GM21423 (cell line): ENCODE data around the gene RBM17.
"Not testable (repeated sequence)": the region's sequence is repeated elsewhere in the genome, so short reads cannot be mapped to it uniquely, and the experiment has no call there.

ENCODE experiments used
- ATAC-seq: cut with Tn5 transposase; IDR thresholded peaks from one replicate; pipeline ENCODE4 v1.9.1; 2021; ENCODE audit warnings: mild to moderate bottlenecking, moderate library complexity; ENCODE audit not compliant: unreplicated experiment

Gene RBM17

GRCh38 chr10:6077071-6077675 is 11.7 kb upstream of the RBM17 start:
- ATAC-seq = no peak

- ATAC-seq = no peak
These were observed 9.8 kb upstream of the RBM17 start for GRCh38 chr10:6079044-6079443.

- no peak for ATAC-seq
These were observed 8.3 kb upstream of the RBM17 start for GRCh38 chr10:6080417-6080973.

GRCh38 chr10:6082496-6083395 is 6.1 kb upstream of the RBM17 start:
- ATAC-seq = no peak

GRCh38 chr10:6083523-6084475 is 5.0 kb upstream of the RBM17 start:
- no peak for ATAC-seq

- ATAC-seq = peak; percentile 37
These were observed 2.2 kb upstream of the RBM17 start for GRCh38 chr10:6086375-6087233.

GRCh38 chr10:6089334-6090219 is 743 bp downstream of the RBM17 start:
- ATAC-seq = peak; percentile 26

- no peak for ATAC-seq
These were observed 2.8 kb downstream of the RBM17 start for GRCh38 chr10:6091630-6092029.

GRCh38 chr10:6092731-6093130 is 3.9 kb downstream of the RBM17 start:
- no peak for ATAC-seq

GRCh38 chr10:6095810-6096570 is 7.2 kb downstream of the RBM17 start:
- ATAC-seq = no peak

GRCh38 chr10:6097063-6097462 is 8.2 kb downstream of the RBM17 start:
- ATAC-seq = no peak

- ATAC-seq = no peak
These were observed 9.3 kb downstream of the RBM17 start for GRCh38 chr10:6098156-6098555.

- no peak for ATAC-seq
These were observed 11.5 kb downstream of the RBM17 start for GRCh38 chr10:6100370-6100769.

GRCh38 chr10:6101181-6101580 is 12.3 kb downstream of the RBM17 start:
- no peak for ATAC-seq

GRCh38 chr10:6102128-6102527 is 13.3 kb downstream of the RBM17 start:
- ATAC-seq = no peak

- no peak for ATAC-seq
These were observed 14.8 kb downstream of the RBM17 start for GRCh38 chr10:6103591-6103990.

- not testable (repeated sequence) for ATAC-seq
These were observed 18.8 kb downstream of the RBM17 start for GRCh38 chr10:6107616-6108015.

- ATAC-seq = no peak
These were observed 19.2 kb downstream of the RBM17 start for GRCh38 chr10:6108072-6108471.
